ENCODE data around the gene HOXB2. TPM values are rescaled to one million over a fixed set of nuclear protein-coding genes. Genes with fewer than 3 reads are reported as not detected.
A peak's percentile ranks its signal among the peaks of the same experiment; 100 is the strongest.

HOXB2 gene
- polyA plus RNA-seq, 1 donor from 2014 or later: not detected

DNA sequence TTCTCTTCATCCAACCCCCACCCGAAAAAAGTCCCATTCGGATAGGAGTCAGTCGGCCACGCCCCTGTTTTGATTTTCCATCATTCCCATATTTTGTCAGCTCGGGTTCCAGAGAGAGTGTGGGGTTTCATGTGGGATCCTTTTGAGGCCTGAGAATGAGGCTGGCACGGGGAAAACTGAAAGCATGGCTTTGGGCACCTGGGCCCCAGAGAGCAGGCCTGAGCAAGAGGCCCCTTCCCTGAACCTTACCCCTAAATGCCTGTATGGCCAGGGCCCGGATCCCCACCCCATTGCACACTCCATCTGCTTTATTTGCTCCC lies 37.8 kb upstream of the HOXB2 start:
- Histone ChIP-seq H3K27me3 (ENCODE audit: insufficient read depth, low read depth, low read length) (peaks cover 98% of the 10 kb centered on the region), H3K36me3 (ENCODE audit: insufficient read depth, low read length) (no peaks in the 10 kb centered on the region), H3K27ac (ENCODE audit: low read length) (no peak overlapping the region), H2AFZ (ENCODE audit: low read depth, low read length) (no peak overlapping the region), H3K4me2 (ENCODE audit: low read length) (no peak overlapping the region), H3K9ac (ENCODE audit: low read length) (no peak overlapping the region), H3K79me2 (replicated peaks; ENCODE audit: insufficient read depth, low read length) (no peaks in the 10 kb centered on the region), H3F3A (ENCODE audit: insufficient read depth, low read length, poor library complexity, severe bottlenecking) (no peaks in the 10 kb centered on the region), H3K9me3 (ENCODE audit: low read length) (peaks cover 8% of the 10 kb centered on the region), H3K9me2 (ENCODE audit: insufficient read depth, low read length) (no peaks in the 10 kb centered on the region), H3K4me3 (ENCODE audit: low read length) (no peak overlapping the region), H4K20me1 (ENCODE audit: insufficient read depth) (no peaks in the 10 kb centered on the region)
- TF ChIP-seq POLR2AphosphoS5 (IDR thresholded peaks at IDR 0.05) (no peak), TAF1 (IDR thresholded peaks at IDR 0.05; ENCODE audit: low read depth) (no peak), MXI1 (conservative IDR thresholded peaks at IDR 0.05; ENCODE audit: poor library complexity, severe bottlenecking) (no peak), RAD21 (conservative IDR thresholded peaks at IDR 0.05) (no peak), EZH2 (IDR thresholded peaks at IDR 0.05; ENCODE audit: borderline replicate concordance, insufficient read depth, low read length, poor library complexity, severe bottlenecking) (no peak), EP300 (conservative IDR thresholded peaks at IDR 0.05; ENCODE audit: poor library complexity, severe bottlenecking) (no peak), SMC3 (conservative IDR thresholded peaks at IDR 0.05; ENCODE audit: poor library complexity) (no peak)
- TF ChIP-seq, protein P1, sequence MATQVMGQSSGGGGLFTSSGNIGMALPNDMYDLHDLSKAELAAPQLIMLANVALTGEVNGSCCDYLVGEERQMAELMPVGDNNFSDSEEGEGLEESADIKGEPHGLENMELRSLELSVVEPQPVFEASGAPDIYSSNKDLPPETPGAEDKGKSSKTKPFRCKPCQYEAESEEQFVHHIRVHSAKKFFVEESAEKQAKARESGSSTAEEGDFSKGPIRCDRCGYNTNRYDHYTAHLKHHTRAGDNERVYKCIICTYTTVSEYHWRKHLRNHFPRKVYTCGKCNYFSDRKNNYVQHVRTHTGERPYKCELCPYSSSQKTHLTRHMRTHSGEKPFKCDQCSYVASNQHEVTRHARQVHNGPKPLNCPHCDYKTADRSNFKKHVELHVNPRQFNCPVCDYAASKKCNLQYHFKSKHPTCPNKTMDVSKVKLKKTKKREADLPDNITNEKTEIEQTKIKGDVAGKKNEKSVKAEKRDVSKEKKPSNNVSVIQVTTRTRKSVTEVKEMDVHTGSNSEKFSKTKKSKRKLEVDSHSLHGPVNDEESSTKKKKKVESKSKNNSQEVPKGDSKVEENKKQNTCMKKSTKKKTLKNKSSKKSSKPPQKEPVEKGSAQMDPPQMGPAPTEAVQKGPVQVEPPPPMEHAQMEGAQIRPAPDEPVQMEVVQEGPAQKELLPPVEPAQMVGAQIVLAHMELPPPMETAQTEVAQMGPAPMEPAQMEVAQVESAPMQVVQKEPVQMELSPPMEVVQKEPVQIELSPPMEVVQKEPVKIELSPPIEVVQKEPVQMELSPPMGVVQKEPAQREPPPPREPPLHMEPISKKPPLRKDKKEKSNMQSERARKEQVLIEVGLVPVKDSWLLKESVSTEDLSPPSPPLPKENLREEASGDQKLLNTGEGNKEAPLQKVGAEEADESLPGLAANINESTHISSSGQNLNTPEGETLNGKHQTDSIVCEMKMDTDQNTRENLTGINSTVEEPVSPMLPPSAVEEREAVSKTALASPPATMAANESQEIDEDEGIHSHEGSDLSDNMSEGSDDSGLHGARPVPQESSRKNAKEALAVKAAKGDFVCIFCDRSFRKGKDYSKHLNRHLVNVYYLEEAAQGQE (IDR thresholded peaks at IDR 0.05; ENCODE audit: borderline replicate concordance): no peak
- TF ChIP-seq, protein P2, sequence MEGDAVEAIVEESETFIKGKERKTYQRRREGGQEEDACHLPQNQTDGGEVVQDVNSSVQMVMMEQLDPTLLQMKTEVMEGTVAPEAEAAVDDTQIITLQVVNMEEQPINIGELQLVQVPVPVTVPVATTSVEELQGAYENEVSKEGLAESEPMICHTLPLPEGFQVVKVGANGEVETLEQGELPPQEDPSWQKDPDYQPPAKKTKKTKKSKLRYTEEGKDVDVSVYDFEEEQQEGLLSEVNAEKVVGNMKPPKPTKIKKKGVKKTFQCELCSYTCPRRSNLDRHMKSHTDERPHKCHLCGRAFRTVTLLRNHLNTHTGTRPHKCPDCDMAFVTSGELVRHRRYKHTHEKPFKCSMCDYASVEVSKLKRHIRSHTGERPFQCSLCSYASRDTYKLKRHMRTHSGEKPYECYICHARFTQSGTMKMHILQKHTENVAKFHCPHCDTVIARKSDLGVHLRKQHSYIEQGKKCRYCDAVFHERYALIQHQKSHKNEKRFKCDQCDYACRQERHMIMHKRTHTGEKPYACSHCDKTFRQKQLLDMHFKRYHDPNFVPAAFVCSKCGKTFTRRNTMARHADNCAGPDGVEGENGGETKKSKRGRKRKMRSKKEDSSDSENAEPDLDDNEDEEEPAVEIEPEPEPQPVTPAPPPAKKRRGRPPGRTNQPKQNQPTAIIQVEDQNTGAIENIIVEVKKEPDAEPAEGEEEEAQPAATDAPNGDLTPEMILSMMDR (IDR thresholded peaks at IDR 0.05; ENCODE audit: poor library complexity, severe bottlenecking): no peak

DNA sequence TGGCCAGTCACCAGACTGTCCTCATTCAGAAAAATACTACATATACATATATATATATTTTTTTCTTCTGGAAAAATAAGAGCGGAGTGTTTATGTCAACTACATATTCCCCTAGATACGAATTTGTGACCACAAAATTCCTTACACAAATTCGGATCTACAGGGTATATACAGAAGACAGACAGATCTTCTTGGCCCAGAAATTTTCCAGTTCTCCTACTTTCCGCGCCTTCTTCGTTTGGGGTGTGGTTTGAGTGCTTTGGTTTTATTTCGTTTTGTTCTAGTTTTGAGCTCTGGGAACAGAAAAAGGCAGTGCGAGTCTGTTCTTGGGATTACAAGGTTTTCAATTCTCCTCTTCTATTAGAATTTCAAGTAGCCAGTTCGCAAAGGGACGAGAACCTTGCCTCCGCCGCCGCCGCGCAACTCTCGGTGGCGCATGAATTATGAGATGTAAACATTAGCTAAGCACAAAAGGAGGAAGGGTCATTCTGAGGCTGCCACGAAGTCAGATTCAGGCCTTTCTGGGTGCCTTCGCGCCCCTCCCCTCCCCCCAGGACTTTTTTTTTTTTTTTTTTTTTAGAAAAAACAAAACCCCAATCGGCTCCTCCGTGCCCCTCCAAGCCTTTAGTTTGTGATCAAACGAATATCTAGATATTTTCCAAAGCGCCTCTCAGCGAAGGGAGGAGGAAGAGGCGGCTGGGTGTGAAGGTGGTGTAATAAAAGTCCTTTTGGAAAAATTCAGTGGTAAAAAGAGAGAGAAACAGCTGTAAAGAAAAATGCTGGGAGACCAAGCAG lies 35.0 kb upstream of the HOXB2 start:
- no peak overlapping the region for H3K9ac ChIP-seq (ENCODE audit: low read length)
- peak; percentile 53 for TF ChIP-seq POLR2AphosphoS5 (IDR thresholded peaks at IDR 0.05)
- TF ChIP-seq, protein P2 (IDR thresholded peaks at IDR 0.05; ENCODE audit: poor library complexity, severe bottlenecking): no peak
- no peak for TF ChIP-seq RAD21 (conservative IDR thresholded peaks at IDR 0.05)
- TF ChIP-seq TAF1 (IDR thresholded peaks at IDR 0.05; ENCODE audit: low read depth): no peak
- TF ChIP-seq EZH2 (IDR thresholded peaks at IDR 0.05; ENCODE audit: borderline replicate concordance, insufficient read depth, low read length, poor library complexity, severe bottlenecking): no peak
- TF ChIP-seq SMC3 (conservative IDR thresholded peaks at IDR 0.05; ENCODE audit: poor library complexity): no peak
- TF ChIP-seq, protein P1 (IDR thresholded peaks at IDR 0.05; ENCODE audit: borderline replicate concordance): no peak
- TF ChIP-seq MXI1 (conservative IDR thresholded peaks at IDR 0.05; ENCODE audit: poor library complexity, severe bottlenecking): no peak
- no peak overlapping the region for H2AFZ ChIP-seq (ENCODE audit: low read depth, low read length)
- no peak overlapping the region for H3K4me2 ChIP-seq (ENCODE audit: low read length)
- H3K9me3 ChIP-seq (ENCODE audit: low read length): no peaks in the 10 kb centered on the region
- H3K36me3 ChIP-seq (ENCODE audit: insufficient read depth, low read length): no peaks in the 10 kb centered on the region
- no peak overlapping the region for H3K27ac ChIP-seq (ENCODE audit: low read length)
- H3K4me3 ChIP-seq (ENCODE audit: low read length): no peak overlapping the region
- no peaks in the 10 kb centered on the region for H4K20me1 ChIP-seq (ENCODE audit: insufficient read depth)
- no peaks in the 10 kb centered on the region for H3K9me2 ChIP-seq (ENCODE audit: insufficient read depth, low read length)
- H3K79me2 ChIP-seq (replicated peaks; ENCODE audit: insufficient read depth, low read length): no peaks in the 10 kb centered on the region
- H3F3A ChIP-seq (ENCODE audit: insufficient read depth, low read length, poor library complexity, severe bottlenecking): no peaks in the 10 kb centered on the region
- H3K27me3 ChIP-seq (ENCODE audit: insufficient read depth, low read depth, low read length): peaks cover 98% of the 10 kb centered on the region
